Hypothalamus (tissue), 51 donors: ENCODE results near the gene LCLAT1.
"Not testable (repeated sequence)": the region's sequence is repeated elsewhere in the genome, so short reads cannot be mapped to it uniquely, and the experiment has no call there.

ENCODE experiments used
- DNase-seq, 51 donors: peaks; one replicate each; lab custom pipeline; 2025; lab: John Stamatoyannopoulos, UW

The LCLAT1 gene

DNA sequence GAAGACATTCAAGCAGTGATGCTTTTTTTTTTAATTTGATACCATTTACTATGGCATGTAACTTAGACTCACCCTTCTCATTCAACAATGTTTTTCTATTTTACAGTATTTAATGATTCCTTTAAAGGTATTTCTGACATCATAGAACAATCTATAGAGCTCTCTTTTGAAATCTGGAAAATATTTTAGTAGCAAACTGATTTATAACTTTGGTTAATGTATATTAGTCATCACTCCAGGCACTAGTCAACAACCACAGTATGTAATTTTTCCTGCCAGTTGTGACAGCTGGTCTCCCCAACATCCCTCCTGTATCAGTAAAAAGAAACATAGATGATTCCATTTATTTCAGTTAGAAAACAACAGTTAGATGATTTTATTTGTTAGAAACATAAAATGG is 122.9 kb downstream of the LCLAT1 start:
- no peak for DNase-seq

DNA sequence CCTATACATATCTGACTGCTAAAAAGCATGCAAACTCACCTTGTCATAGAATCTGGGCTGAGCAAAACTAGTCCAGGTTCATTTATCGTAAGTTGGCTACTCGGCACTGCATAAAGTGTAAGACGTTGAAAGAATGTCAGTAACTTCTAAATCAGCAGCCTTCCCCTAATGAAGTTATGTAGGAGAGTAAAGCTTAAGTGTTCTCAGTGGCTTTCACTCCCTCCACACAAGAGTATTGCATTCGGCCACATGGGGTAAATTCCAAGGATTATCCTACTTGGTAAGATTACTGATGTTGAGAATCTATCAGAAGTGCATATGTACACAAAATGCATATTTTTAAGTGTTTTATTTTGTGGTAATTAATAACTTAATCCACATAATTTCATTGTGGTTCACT is 130.1 kb downstream of the LCLAT1 start:
- DNase-seq: no peak

DNA sequence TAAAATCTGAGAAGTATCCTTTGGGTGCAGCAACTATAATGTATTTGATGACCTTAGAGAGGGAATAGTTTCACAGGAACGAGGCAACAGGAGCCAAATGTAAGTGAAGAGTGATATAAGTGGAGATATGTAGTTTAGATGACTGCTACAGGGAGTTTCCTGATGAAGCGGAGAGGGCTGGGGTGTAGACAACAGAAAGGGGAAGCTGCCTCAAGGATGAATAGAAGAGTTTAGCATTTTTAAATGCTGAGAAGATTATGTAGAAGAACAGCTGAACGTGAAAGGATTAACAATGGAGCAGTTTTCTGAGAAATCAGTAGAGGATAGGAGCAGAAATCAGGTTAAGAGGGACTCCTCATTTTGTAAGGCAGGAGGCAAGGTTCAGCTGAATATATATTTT is 133.3 kb downstream of the LCLAT1 start:
- no peak for DNase-seq

DNA sequence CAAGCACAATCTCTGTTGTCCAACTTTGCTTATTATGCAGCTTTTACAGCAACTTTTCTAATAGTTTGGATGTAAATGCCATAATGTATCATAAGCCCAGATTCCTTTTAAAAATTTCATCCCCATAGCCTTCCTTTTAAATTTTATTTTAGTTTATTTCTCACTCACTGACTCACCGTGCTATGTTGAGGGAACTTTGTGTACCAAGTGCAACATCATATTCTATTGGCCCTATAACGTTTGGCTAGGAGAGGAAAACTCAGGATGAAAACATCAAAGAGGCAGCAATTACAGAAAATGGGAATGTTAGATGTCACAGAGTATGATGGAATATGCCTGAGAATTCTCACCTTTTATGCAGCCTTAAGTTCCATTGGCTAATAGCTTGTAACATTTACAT is 135.5 kb downstream of the LCLAT1 start:
- no peak for DNase-seq

DNA sequence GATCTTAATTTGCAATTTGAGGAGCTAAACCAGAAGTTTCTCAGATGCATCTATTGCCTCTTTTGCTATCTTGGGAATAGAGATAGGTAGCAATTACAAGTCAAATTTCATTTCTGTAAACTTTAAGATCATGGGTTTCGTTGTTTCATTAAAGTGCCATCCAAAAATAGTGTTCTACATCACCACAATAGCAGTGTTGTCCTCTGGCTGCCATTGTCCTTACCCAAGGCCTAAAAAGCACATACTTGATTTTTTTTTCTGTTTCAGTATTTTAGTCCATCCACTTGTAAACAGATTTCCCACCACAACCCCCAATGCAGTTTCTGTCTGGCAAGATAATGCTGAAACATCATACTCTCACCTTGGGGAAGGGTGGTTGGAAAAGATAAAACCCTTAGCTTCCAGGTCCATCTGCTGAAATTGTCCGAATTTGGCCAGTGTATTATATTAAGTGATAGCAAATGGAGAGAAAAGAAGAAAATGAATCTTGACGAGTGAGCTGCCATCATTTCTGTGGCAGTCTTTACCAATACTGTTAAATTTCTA is 136.2 kb downstream of the LCLAT1 start:
- DNase-seq: no peak

DNA sequence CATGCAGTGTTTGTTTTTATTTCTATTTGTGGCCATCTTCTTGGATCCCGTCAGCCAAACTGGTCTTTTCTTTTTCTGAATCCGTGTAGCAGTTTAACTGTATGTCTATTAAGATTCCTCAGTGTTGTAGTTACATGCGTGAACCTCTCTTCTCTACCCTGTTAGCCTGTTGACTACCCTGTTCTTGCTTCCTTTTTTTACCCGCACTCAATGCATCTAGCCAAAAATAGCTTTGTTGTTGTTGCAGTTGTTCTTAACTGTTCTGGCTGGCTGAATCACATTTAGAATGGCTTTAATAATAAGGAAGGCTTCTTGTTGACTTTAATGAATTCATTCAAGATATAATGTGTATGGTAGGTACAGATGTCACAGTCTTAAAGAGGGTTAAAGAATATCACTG is 137.1 kb downstream of the LCLAT1 start:
- DNase-seq: no peak

DNA sequence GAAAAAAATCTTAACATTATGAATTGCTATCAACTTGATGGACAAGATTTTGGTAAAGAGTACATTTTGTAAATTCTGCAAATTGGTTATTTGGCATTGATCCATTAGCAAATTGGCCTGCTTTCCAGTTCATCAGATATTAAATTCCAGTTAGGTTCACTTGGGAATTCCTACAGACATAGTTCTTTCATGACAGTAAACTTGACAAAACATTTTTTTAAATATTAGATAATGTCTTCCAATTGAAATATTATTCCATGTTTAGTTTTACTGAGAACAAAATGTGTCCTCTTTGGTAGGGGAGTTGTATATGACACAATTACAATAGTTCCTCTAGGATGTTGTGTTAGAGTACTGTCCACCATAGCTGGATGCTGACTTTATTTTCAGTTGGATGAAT is 141.9 kb downstream of the LCLAT1 start:
- DNase-seq: no peak

DNA sequence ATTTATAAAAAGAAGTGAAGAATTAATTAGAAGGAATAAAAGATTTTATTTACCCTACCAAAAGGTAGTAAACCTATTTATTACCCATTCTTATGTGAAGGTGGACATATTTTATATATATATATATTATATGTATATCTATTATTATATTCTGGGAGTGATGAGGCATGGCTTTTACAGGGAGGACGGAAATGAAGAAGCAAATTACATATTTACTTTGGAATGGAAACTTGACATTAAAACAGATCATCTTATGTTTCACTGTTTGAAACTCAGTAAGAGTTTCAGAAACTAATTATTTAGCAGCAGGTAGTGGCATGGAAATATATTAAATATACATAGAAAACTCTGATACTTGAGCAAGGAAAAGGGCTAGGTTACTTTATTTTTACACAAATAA is 143.4 kb downstream of the LCLAT1 start:
- DNase-seq: no peak

DNA sequence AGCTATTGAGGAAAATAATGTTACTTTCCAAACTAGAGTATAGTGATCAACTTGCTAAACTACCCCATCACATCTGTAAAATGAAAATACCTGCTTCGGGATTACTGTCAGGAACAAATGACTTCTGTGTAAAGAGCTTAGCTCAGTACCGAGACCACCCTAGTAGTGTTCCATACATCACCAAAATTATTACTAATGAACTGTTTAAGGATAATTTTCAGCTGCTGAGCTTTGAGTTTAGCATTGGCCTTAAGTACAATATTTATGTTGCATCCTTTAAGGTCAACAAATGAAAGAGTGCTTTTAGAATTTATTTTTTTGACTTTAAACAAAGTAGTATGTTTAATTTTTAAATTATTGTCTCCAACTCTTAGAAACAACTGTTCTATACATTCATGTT is 144.1 kb downstream of the LCLAT1 start:
- DNase-seq: no peak

DNA sequence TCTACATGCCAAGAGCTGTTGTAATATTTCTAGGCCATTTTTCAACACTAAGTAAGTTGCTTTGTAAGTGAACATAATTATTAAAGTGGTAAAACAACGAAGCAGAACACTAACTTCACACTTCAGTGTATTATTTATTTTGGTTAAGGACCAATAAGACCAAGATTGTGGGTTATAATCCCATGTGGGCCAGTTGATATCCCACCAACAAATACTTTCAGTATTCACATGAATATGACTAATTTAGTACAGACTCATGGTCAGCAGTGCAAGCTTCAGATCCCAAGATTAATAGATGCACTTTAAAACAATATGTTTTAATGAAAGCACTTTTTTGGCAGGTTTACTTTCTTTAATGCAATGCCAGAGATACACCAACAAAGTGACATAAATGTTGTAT is 154.3 kb downstream of the LCLAT1 start:
- no peak for DNase-seq

DNA sequence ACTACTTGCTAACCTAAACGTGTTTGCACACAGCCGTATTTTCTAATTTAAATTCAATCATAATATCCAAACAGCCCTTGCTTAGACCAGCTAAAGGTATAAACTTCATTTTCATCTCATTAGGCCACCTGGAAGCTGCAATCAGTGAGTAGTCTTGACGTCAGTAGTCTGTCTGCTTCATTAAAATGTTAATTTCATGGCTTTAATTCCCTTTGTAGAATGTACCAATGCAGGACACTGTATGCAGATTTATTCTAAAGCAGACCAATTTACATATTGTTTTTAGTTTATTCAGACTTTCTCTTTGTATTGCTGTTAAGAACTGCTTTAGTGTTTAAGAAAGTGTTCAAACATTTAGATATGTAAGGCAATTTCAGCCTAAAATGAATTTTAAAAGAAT is 158.2 kb downstream of the LCLAT1 start:
- no peak for DNase-seq

DNA sequence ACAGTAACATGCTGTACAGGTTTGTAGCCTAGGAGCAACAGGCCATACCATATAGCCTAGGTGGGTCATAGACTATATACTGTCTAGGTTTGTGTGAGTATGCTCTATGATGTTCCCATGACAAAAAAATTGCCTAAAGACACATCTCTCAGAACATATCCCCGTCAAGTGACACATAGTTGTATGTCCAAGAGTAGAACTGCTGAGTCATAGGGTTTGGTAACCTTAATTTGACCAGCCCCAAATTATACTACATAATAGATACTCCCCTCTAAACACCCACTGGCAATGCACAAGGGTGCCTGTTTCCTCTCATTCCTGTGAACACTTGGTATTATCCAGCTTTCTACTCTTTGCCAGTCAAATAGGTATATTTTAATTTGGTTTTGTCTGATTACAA is 161.6 kb downstream of the LCLAT1 start:
- DNase-seq: no peak

DNA sequence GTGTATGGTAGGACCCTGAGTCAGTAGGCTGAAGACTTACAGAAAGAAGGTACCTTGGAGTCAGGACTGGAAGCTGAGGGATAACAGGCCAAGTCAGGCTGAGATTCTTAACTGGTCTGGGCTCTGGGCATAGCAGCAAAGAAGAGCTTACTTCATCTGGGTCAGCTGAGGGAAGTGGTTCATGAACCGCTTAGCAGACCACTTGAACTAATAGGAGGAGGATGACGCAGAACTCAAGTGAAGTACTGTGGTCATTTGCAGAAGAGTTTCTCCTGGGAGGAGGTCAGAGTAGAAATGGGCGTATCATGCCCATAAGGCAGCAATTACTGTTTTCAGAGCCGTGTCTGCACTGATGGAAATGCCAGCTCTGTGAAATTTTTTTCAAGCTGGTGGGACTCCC is 164.5 kb downstream of the LCLAT1 start:
- peak in 1 of 51 donors; percentile 1 for DNase-seq

DNA sequence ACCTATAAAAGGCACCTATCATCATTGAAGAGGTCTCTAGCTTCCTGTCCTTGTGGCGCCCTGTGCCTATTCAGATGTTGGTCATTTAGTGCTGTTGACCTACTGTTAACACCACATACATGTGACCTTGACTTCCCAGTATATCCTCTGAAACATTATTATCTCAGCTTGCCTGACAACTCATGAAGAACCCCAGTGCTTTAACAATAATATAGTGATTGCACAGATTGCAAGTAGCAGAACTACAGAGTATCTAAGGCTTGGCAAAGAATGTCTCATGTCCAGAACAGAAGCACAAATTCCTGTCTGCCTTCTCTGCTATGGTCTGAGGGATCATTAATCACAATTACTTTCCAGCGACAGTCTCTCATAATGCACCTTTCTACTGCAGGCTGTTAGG is 165.3 kb downstream of the LCLAT1 start:
- no peak for DNase-seq

DNA sequence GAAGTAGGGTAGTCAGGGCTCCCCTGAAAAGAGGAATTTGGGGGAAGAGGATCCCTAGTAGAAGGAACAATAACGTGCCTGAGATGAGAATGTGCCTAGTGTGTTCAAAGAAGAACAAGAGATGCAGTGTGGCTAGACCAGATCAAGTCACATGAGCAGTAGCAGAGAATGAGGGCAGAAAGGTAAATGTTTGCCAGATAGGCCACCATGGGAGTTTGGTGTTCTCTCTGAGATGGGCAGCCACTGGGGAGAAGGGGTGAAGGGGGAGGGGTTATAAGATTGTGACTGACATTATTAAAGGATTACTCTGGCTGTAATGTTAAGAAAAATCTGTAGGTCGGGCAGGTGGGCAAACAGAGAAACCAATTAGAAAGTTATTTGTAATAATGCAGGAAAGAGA is 166.0 kb downstream of the LCLAT1 start:
- DNase-seq: no peak

DNA sequence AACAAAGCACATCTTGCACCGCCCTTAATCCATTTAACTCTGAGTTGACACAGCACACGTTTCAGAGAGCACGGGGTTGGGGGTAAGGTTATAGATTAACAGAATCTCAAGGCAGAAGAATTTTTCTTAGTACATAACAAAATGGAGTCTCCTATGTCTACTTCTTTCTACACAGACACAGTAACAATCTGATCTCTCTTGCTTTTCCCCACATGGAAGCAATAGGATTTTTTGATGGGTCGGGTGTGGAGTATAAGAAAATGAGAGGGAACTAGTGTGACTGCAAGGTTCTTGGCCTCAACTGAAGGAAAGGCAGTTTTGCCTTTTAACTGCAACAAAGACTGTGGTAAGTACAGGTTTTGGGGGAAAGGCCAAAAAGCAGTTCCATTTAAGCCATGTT is 167.2 kb downstream of the LCLAT1 start:
- DNase-seq: not testable (repeated sequence)

DNA sequence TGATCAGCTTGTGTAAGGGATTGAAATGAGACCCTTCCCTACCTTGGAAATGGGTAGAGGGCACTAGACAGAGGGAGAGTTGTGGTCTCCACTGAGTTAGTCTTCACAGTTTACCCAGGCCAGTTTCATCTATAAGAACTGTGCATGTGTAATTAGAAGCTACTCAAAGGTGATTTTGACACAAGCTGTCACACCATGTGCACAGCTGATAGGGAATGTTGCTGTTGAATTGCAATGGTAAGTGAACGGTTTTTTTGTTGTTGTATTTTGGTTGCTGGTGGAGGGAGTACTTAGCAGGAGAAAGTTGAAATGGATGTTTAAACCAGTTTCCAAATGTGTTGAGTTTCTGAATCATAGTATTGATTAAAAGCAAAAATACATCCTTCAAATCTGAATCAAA is 168.9 kb downstream of the LCLAT1 start:
- DNase-seq: no peak

DNA sequence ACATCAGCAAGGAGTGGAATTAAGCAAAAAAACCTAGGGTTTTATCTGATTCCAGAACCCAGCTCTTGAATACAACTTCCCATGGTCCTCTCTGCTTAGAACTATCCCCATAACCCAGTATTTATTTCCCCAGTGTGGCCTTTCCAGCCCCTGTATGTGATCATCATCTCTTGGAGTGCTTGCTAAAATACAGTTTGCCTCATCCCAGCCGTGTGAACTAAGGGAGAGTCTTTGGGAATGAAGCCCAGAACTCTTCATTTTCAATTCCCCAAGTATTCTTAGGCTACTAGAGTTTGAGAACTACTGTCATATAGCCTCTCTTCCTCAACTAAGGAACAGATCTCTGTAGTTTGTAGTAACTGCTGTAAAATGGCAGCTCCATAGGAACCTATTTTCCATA is 173.1 kb downstream of the LCLAT1 start:
- DNase-seq: no peak

DNA sequence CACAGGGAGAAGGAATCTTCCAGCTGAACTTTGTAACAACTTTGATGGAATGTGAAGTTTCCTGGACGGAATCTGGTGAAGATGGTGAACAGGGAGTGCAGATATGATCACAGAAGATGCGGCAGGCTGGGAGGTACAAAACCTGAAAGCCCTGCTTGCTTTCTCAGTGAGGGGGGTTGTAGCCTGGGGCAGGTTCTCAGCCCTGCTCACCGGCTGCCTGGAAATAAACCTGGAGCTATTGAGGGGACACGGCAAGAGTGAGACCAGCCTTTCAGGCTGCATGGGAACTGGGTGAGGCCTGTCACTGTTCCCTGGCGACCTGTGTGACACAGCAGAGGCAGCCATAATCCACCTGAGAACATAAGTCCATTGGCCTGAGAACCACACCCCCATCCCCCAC is 174.8 kb downstream of the LCLAT1 start:
- DNase-seq: no peak

DNA sequence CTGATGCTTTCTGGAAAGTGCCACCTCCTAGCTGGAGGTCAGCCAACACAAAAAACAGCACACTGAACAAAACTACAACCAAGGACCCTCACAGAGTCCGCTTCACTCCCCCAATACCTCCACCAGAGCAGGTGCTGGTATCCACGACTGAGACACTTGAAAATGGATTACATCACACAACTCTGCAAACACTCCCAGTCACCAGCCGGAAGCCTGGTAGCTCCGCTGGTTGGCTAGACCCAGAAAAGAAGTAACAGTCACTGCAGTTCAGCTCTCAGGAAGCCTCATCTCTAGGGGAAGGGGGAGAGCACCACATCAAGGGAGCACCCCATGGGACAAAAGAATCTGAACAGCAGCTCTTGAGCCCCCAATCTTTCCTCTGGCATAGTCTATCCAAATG is 175.4 kb downstream of the LCLAT1 start:
- DNase-seq: no peak

DNA sequence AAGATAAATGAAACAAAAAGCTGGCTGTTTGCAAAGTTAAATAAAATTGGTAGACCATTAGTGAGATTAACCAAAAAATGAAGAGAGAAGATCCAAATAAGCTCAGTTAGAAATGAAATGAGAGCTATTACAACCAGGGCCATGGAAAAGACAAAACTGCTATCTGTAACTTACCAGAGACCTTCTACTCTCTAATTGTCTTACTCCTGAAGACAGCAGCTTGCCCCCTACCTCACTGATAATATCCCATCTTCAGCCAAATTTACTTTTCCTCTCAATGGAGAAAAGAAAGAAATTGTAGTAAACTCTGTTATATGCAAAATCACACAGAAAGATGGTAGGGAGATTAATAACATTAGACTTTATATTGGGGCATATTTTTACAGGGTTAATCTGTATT is 178.2 kb downstream of the LCLAT1 start:
- no peak for DNase-seq

DNA sequence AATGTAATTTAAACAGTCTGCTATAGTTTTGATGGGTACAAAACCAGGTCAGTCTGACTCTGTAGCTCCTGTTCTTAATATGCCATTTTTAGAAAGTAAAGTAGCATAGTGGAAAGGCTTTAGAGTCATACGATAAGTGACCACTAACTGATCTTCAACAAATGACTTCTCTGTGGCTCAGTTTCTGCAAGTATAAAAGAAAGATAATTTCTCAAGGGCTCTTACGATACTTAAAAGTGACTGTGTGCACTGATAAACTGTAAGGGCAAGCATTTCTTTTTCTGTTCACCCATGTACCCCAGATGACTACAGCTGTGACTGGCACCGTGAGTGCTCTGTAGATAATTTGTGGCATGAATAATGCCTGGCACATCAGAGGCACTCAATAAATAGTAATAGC is 178.7 kb downstream of the LCLAT1 start:
- DNase-seq: no peak

DNA sequence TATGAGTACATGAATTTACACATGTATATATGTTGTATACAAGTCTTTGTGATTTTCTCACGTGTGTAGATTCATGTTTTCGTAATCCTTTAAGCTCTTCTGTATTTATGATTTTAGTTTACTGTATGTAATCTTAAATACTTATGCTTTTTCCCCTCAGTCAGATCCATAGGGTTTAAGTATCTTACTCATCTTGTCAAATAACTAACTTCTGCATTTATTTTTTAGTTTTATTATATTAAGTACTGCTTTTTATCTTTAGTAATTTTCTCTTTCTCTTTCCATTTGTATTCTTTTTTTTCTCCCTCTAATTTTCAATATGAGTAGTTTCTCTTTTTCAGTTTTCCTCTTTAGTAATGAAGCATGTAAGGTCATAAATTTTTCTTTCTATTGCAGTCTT is 179.4 kb downstream of the LCLAT1 start:
- no peak for DNase-seq

DNA sequence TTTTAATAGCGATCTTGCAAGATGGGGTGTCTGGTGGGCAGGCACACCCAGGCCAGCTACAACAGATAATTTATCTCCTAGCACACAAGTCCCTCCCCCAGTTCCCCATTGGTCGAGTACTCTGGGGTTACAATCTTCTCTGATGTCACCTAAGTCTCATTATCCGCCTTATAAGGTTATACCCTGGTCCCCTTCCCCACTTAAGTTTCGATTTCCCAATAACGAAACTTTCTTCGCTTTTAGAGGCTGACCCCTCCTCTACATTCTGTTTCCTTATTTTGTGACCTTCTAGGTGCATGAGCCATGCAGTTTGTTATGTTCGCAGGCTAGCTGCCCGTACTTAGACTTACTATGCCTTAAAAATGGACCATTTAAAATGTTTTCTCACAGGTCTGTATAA is 180.1 kb downstream of the LCLAT1 start:
- DNase-seq: no peak
